A549 (cell line): Measurements from ENCODE around the gene CTNNA1. TPM values are rescaled to one million over a fixed set of nuclear protein-coding genes. Genes with fewer than 3 reads are reported as not detected.

Source experiments
- ATAC-seq, 2 experiments: fragments of 200-7000 bp in 1 of 2; fragments of >200 bp in 1 of 2; cut with Nextera tagmentation in 1 of 2; cut with Tn5 transposase in 1 of 2; 3 replicates each; pipeline versions ENCODE4 v1.8.0 to v1.9.1; 2018 to 2020; ENCODE audit warnings: mild to moderate bottlenecking in 1 of 2, moderate library complexity in 1 of 2
- CTCF ChIA-PET: fragments of 300-600 bp; sonication (Branson Sonifier 250); formaldehyde crosslinking; extraction: SDS; loops from one replicate; lab custom pipeline; 2021; ENCODE audit warnings: antibody characterized with exemption, inconsistent platforms; lab: Yijun Ruan, JAX
- POLR2A ChIA-PET: fragments of 350-600 bp; formaldehyde crosslinking; extraction: SDS; loops from one replicate; lab custom pipeline; 2021; ENCODE audit warnings: antibody characterized with exemption, inconsistent platforms; lab: Yijun Ruan, JAX
- DNase-seq, 2 experiments: peaks; one replicate each; pipeline versions ENCODE4 v3.0.0 to v3.0.0-alpha.2; 2011 to 2016; ENCODE audit warnings: low read depth in 1 of 2, low spot score in 1 of 2
- FAIRE-seq: peaks from 2 replicates; lab custom pipeline; 2011; peaks lifted over from hg19 to GRCh38; lab: Jason Lieb, UNC
- H3K27ac ChIP-seq, 2 experiments: fragments of >200 bp; sonication (Bioruptor Twin); formaldehyde crosslinking; 3 replicates each; pipeline ENCODE4 v1.5.1; 2016 to 2017
- H3K4me1 ChIP-seq: fragments of >200 bp; sonication (Bioruptor Twin); formaldehyde crosslinking; 3 replicates; pipeline ENCODE4 v1.6.1; 2016
- H3K4me2 ChIP-seq: fragments of >200 bp; sonication (Bioruptor Twin); formaldehyde crosslinking; 3 replicates; pipeline ENCODE4 v1.6.1; 2016
- H3K4me3 ChIP-seq: fragments of >200 bp; sonication (Bioruptor Twin); formaldehyde crosslinking; 3 replicates; pipeline ENCODE4 v1.5.1; 2016
- H3K9me3 ChIP-seq: fragments of >200 bp; sonication (Bioruptor Twin); formaldehyde crosslinking; 3 replicates; pipeline ENCODE4 v1.6.1; 2016
- ATOH8 ChIP-seq: fragments of 250-450 bp; sonication (Bioruptor Pico); IDR thresholded peaks from 2 replicates; pipeline ENCODE4 v1.5.0; 2020; ENCODE audit warnings: low read depth, mild to moderate bottlenecking, moderate library complexity
- BCL3 ChIP-seq: fragments of >200 bp; sonication (Bioruptor Twin); formaldehyde crosslinking; IDR thresholded peaks from 3 replicates; pipeline ENCODE4 v1.6.1; 2016
- BHLHE40 ChIP-seq: IDR thresholded peaks from 2 replicates; pipeline ENCODE4 v1.6.1; 2012; ENCODE audit warnings: low read depth, low read length, inconsistent platforms
- CEBPB ChIP-seq, 2 experiments: fragments of >200 bp in 1 of 2; sonication (Bioruptor Twin) in 1 of 2; formaldehyde crosslinking in 1 of 2; IDR thresholded peaks; 2 replicates each; pipeline ENCODE4 v1.6.1; 2012 to 2016
- CTCF ChIP-seq: fragments of >200 bp; sonication (Bioruptor Twin); formaldehyde crosslinking; IDR thresholded peaks from 3 replicates; pipeline ENCODE4 v1.5.1; 2016
- EHF ChIP-seq: fragments of 250-450 bp; sonication (Bioruptor Pico); IDR thresholded peaks from 2 replicates; pipeline ENCODE4 v1.5.0; 2020; ENCODE audit warnings: mild to moderate bottlenecking
- EHMT2 ChIP-seq: fragments of 200-600 bp; sonication (generic); IDR thresholded peaks from 2 replicates; pipeline ENCODE4 v1.6.1; 2016; ENCODE audit warnings: antibody characterized with exemption, low read depth, mild to moderate bottlenecking, moderate library complexity
- ESRRA ChIP-seq: fragments of 150-350 bp; IDR thresholded peaks from 2 replicates; pipeline ENCODE4 v1.6.1; 2014; ENCODE audit warnings: mild to moderate bottlenecking, low read length, borderline replicate concordance
- FOSB ChIP-seq: fragments of 250-450 bp; sonication (Bioruptor Pico); IDR thresholded peaks from 2 replicates; pipeline ENCODE4 v1.5.0; 2020; ENCODE audit warnings: mild to moderate bottlenecking, moderate library complexity
- HOXB13 ChIP-seq: fragments of 250-450 bp; sonication (Bioruptor Pico); IDR thresholded peaks from 2 replicates; pipeline ENCODE4 v1.5.0; 2020; ENCODE audit warnings: low read depth, mild to moderate bottlenecking, moderate library complexity
- KDM5A ChIP-seq: fragments of 200-600 bp; sonication (generic); IDR thresholded peaks from 2 replicates; pipeline ENCODE4 v1.6.1; 2016; ENCODE audit warnings: antibody characterized with exemption, mild to moderate bottlenecking
- MAFK ChIP-seq: fragments of 450-650 bp; IDR thresholded peaks from 2 replicates; pipeline ENCODE4 v1.6.1; 2014; ENCODE audit not compliant: partially characterized antibody
- MAX ChIP-seq: IDR thresholded peaks from 2 replicates; pipeline ENCODE4 v1.6.1; 2012
- MAZ ChIP-seq: fragments of 150-350 bp; IDR thresholded peaks from 2 replicates; pipeline ENCODE4 v1.6.1; 2014; ENCODE audit warnings: antibody characterized with exemption, low read depth, low read length, borderline replicate concordance
- MYC ChIP-seq: IDR thresholded peaks from 2 replicates; pipeline ENCODE4 v1.6.1; 2012; ENCODE audit warnings: mild to moderate bottlenecking, inconsistent platforms, low read length, improper control_type of control experiment, borderline replicate concordance
- NFE2L2 ChIP-seq: fragments of 150-350 bp; conservative IDR thresholded peaks from 2 replicates; pipeline ENCODE4 v1.6.1; 2014; ENCODE audit warnings: low read length
- NPAS2 ChIP-seq: fragments of 250-450 bp; sonication (Bioruptor Pico); IDR thresholded peaks from 2 replicates; pipeline ENCODE4 v1.8.0; 2022; ENCODE audit warnings: mild to moderate bottlenecking, moderate library complexity, borderline replicate concordance
- POLR2A ChIP-seq: IDR thresholded peaks from 2 replicates; pipeline ENCODE4 v1.6.1; 2012; ENCODE audit warnings: mild to moderate bottlenecking, low read length
- POLR2AphosphoS2 ChIP-seq: conservative IDR thresholded peaks from 2 replicates; pipeline ENCODE4 v1.6.1; 2012; ENCODE audit warnings: low read length, improper control_type of control experiment, inconsistent platforms
- SREBF2 ChIP-seq: fragments of 450-650 bp; IDR thresholded peaks from 2 replicates; pipeline ENCODE4 v1.6.1; 2014; ENCODE audit warnings: mild to moderate bottlenecking, moderate library complexity
- TP53 ChIP-seq: fragments of 250-450 bp; sonication (Bioruptor Pico); IDR thresholded peaks from 2 replicates; pipeline ENCODE4 v1.5.0; 2021; ENCODE audit warnings: mild to moderate bottlenecking, moderate library complexity
- USF2 ChIP-seq: fragments of 450-650 bp; IDR thresholded peaks from 2 replicates; pipeline ENCODE4 v1.6.1; 2014; ENCODE audit warnings: antibody characterized with exemption
- ZSCAN20 ChIP-seq: fragments of 250-450 bp; sonication (Bioruptor Pico); IDR thresholded peaks from 2 replicates; pipeline ENCODE4 v1.8.0; 2022; ENCODE audit warnings: mild to moderate bottlenecking, moderate library complexity
- WGBS: methylation state at CpG from one replicate; pipeline ENCODE4 v1.1.6; 2017; ENCODE audit errors: missing lambda C conversion rate; 5-methylcytosine and 5-hydroxymethylcytosine counted together
- polyA plus RNA-seq, 4 experiments: library from polyadenylated mRNA; depleted of rRNA in 3 of 4; stranded (reverse); fragments of >200 nt; fragmentation: RNase III in 1 of 4; extraction: RNeasy Plus Mini Kit Qiagen cat#74134 plus additional on column Dnase treatment in 1 of 4; gene quantifications; 2 replicates in 3 of 4; 3 replicates in 1 of 4; pipeline ENCODE4 v1.2.3, GENCODE V29; 2011 to 2017

Gene CTNNA1
- polyA plus RNA-seq, 2 of the 4 experiments (the other 2 are of a cell fraction) = 154 to 184 TPM

- WGBS = 87% methylated on average over 16 of the region's 18 CpGs
- TF ChIP-seq EHMT2 (no peak), MAFK (no peak), MAZ (no peak), NPAS2 (no peak), MYC (no peak), FOSB (CRISPR knock-in tag) (no peak), CTCF (no peak), TP53 (no peak), ZSCAN20 (CRISPR knock-in tag) (no peak), NFE2L2 (no peak), MAX (no peak)
- TF ChIP-seq, all 56 proteins: peak for 0
- CTCF ChIA-PET = interaction anchor here (0.6 to 1.6 kb wide), 4 partner anchors 16 to 26 kb away, joined by 3 read pairs; no protein-coding TSS in a partner anchor
Observed at GRCh38 chr5:138951091-138951985, 198.1 kb downstream of the CTNNA1 start.

GRCh38 chr5:138951986-138952735, 198.9 kb downstream of the CTNNA1 start:
- POLR2A ChIA-PET = no interaction called here
- Histone ChIP-seq H3K27ac (no peak overlapping the region), H3K4me1 (no peaks in the 10 kb centered on the region), H3K4me2 (no peak overlapping the region), H3K4me3 (no peak overlapping the region), H3K9me3 (no peaks in the 10 kb centered on the region)
- ATAC-seq (no peak), DNase-seq (no peak), FAIRE-seq (no peak)
- CTCF ChIA-PET = interaction anchor here (1.6 to 1.9 kb wide), 2 partner anchors 11 to 18 kb away, joined by 3 to 5 read pairs; no protein-coding TSS in a partner anchor
- 84% methylated on average over 17 of the region's 17 CpGs for WGBS
- TF ChIP-seq FOSB (CRISPR knock-in tag) = no peak
- no peak for TF ChIP-seq KDM5A
- no peak for TF ChIP-seq CEBPB (IDR thresholded peaks at IDR 0.05)
- no peak for TF ChIP-seq NPAS2
- no peak for TF ChIP-seq EHF (CRISPR knock-in tag)
- TF ChIP-seq ESRRA = no peak

More at GRCh38 chr5:138951091-138951985, 198.1 kb downstream of the CTNNA1 start:
- H3K9me3 ChIP-seq = no peaks in the 10 kb centered on the region
- DNase-seq (no peak), ATAC-seq (no peak), FAIRE-seq (no peak)
- no peaks in the 10 kb centered on the region for H3K4me1 ChIP-seq
- no peak overlapping the region for H3K4me3 ChIP-seq
- H3K4me2 ChIP-seq = no peak overlapping the region
- POLR2A ChIA-PET = no interaction called here
- no peak overlapping the region for H3K27ac ChIP-seq

- no peak for FAIRE-seq
- TF ChIP-seq TP53 = no peak
- no peak for TF ChIP-seq HOXB13
- TF ChIP-seq BHLHE40 = no peak
- no peak for TF ChIP-seq ATOH8 (CRISPR knock-in tag)
- TF ChIP-seq BCL3 = no peak
- no peak for TF ChIP-seq SREBF2
- TF ChIP-seq POLR2A = no peak
- no peak for TF ChIP-seq MAX
- TF ChIP-seq POLR2AphosphoS2 = no peak
- no peak for TF ChIP-seq USF2
- Histone ChIP-seq H3K4me1 (no peaks in the 10 kb centered on the region), H3K27ac (no peak overlapping the region), H3K4me2 (no peak overlapping the region), H3K9me3 (no peaks in the 10 kb centered on the region), H3K4me3 (no peak overlapping the region)
- no peak for ATAC-seq
- ChIA-PET POLR2A (no interaction called here), CTCF (interaction anchor here (0.5 to 1.9 kb wide), 5 partner anchors 10 to 280 kb away, joined by 3 to 5 read pairs (median 3); no protein-coding TSS in a partner anchor)
- no peak for DNase-seq
- WGBS = 92% methylated on average over 4 of the region's 6 CpGs
Observed at GRCh38 chr5:138952962-138953361, 199.7 kb downstream of the CTNNA1 start.
